ENCODE results near the gene LIMK2.
"Not testable (repeated sequence)": the region's sequence is repeated elsewhere in the genome, so short reads cannot be mapped to it uniquely, and the experiment has no call there.

LIMK2 gene

DNA sequence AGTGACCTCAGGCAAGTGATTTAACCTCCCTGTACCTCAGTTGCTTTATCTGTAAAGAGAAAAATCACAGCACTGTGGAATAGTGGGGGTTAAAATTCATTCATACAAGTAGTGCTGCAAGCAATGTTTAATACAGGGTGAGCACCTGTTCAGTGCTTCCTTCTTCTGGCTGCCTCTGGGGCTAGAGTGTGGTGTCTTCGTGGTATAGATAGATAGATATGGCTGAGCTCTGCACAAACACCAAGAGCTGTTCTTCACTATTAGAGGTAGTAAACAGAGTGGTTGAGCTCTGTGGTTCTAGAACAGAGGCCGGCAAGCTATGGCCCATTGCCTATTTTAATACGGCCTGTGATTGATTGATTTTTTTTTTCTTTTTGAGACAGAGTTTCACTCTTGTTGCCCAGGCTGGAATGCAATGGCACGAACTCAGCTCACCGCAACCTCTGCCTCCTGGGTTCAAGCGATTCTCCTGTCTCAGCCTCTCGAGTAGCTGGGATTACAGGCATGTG, 32.9 kb downstream of the LIMK2 start:
- H3K9me3 ChIP-seq (ENCODE audit: control insufficient read depth, low read length): no peaks in the 10 kb centered on the region
- H3K27me3 ChIP-seq (replicated peaks; ENCODE audit: control insufficient read depth, insufficient read depth, low read length): no peaks in the 10 kb centered on the region
- no peaks in the 10 kb centered on the region for H3K36me3 ChIP-seq (ENCODE audit: control insufficient read depth, insufficient read depth, low read length, severe bottlenecking)
- no peak for DNase-seq (ENCODE audit: low read depth)
- peaks cover 54% of the 10 kb centered on the region for H3K4me1 ChIP-seq (ENCODE audit: control insufficient read depth, insufficient read depth, low read length)
- H3K4me3 ChIP-seq (ENCODE audit: low read length): no peak overlapping the region
- H3K9ac ChIP-seq (ENCODE audit: low read length): no peak overlapping the region

DNA sequence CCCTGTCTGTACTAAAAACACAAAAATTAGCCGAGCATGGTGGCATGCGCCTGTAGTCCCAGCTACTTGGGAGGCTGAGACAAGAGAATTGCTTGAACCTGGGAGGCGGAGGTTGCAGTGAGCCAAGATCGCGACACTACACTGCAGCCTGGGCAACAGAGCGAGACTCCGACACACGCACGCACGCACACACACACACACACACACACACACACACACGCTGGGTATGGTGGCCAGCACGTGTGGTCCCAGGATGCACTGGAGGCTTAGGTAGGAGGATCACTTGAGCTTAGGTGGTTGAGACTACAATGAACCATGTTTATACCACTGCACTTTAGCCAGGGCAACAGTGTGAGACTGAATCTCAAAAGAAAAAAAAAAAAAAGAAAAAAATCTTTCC, 33.9 kb downstream of the LIMK2 start:
- not testable (repeated sequence) for H3K27me3 ChIP-seq (replicated peaks; ENCODE audit: control insufficient read depth, insufficient read depth, low read length); H3K4me3 ChIP-seq (ENCODE audit: low read length); H3K36me3 ChIP-seq (ENCODE audit: control insufficient read depth, insufficient read depth, low read length, severe bottlenecking); H3K9me3 ChIP-seq (ENCODE audit: control insufficient read depth, low read length); DNase-seq (ENCODE audit: low read depth); H3K9ac ChIP-seq (ENCODE audit: low read length)
- H3K4me1 ChIP-seq (ENCODE audit: control insufficient read depth, insufficient read depth, low read length): peaks cover 64% of the 10 kb centered on the region

DNA sequence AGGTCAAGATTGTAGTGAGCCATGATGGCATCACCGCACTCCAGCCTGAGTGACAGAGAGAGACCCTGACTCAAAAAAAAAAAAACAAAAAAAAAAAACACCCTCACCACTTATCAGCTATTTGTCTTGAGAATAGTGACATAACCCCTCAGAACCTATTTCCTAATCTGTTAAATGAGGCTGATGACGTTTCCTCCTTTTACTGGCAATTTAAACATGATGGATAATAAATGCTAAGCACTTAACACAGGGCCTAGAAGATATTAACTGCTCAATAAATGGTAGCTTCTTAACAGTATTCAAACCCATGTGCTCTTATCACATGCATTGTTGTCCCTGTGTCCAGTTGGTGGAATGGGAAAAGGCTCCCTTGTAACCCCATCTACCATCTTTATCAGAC, 34.6 kb downstream of the LIMK2 start:
- peaks cover 64% of the 10 kb centered on the region for H3K4me1 ChIP-seq (ENCODE audit: control insufficient read depth, insufficient read depth, low read length)
- H3K36me3 ChIP-seq (ENCODE audit: control insufficient read depth, insufficient read depth, low read length, severe bottlenecking): no peaks in the 10 kb centered on the region

DNA sequence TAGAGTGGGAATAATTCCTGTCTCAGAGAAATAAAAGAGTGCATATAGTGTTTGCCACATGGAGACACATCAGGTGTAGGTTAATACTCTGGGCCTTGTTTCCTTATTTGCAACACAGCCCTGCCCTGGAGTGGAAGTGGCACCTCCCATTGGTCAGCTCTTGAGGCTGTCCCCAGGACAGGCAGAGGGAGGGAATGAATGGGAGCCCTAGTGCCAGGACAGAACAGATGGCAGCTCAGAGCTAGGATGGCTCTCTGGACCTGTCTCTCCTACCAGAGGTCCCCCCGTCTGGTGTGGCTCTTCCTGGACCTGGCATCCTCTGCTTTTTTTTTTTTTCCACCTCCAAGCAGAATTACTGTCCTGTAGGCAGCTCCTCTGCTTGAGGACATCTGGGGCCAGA, 35.6 kb downstream of the LIMK2 start:
- Histone ChIP-seq H3K9me3 (ENCODE audit: control insufficient read depth, low read length) (no peaks in the 10 kb centered on the region), H3K27me3 (replicated peaks; ENCODE audit: control insufficient read depth, insufficient read depth, low read length) (no peaks in the 10 kb centered on the region), H3K9ac (ENCODE audit: low read length) (peak overlapping the region; percentile 90), H3K36me3 (ENCODE audit: control insufficient read depth, insufficient read depth, low read length, severe bottlenecking) (no peaks in the 10 kb centered on the region), H3K4me1 (ENCODE audit: control insufficient read depth, insufficient read depth, low read length) (peaks cover 54% of the 10 kb centered on the region), H3K4me3 (ENCODE audit: low read length) (peak overlapping the region; percentile 90)
- no peak for DNase-seq (ENCODE audit: low read depth)

More for the DNA sequence above, 34.6 kb downstream of the LIMK2 start:
- no peaks in the 10 kb centered on the region for H3K27me3 ChIP-seq (replicated peaks; ENCODE audit: control insufficient read depth, insufficient read depth, low read length)
- no peak overlapping the region for H3K9ac ChIP-seq (ENCODE audit: low read length)
- H3K9me3 ChIP-seq (ENCODE audit: control insufficient read depth, low read length): no peaks in the 10 kb centered on the region
- DNase-seq (ENCODE audit: low read depth): no peak
- H3K4me3 ChIP-seq (ENCODE audit: low read length): no peak overlapping the region

DNA sequence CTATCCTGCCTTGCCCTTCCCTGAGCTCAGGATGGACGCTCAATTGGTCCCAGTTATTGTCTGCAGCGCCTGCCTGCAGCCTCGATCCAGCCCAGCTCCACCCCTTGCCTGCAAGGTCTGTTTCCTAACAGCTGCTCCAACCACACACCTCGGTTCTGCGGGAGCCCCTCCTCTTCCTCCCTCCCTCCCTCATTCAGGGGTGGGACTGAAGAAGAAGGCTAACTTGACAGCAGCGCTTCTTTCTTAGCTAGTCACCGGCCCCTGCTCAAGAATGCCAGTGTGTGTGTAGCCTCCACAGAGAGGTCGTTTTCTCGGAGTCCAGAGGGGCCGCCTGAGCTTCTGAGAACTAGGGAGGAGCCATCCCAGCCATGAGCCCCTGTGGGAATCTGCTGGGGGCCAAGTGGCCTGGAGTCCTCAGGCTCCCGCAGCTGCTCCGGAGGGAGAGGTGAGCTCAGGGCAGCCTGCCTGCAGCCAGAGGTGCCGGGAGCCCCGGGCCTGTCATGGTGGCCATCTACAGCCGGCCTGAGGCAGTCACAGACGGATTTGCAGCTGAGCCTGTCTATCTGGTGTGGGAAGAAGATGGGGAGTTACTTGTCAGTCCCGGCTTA, 36.1 kb downstream of the LIMK2 start:
- Histone ChIP-seq H3K9ac (ENCODE audit: low read length) (peak overlapping the region; percentile 90), H3K36me3 (ENCODE audit: control insufficient read depth, insufficient read depth, low read length, severe bottlenecking) (no peaks in the 10 kb centered on the region), H3K9me3 (ENCODE audit: control insufficient read depth, low read length) (no peaks in the 10 kb centered on the region), H3K4me3 (ENCODE audit: low read length) (peak overlapping the region; percentile 90), H3K4me1 (ENCODE audit: control insufficient read depth, insufficient read depth, low read length) (peaks cover 51% of the 10 kb centered on the region), H3K27me3 (replicated peaks; ENCODE audit: control insufficient read depth, insufficient read depth, low read length) (no peaks in the 10 kb centered on the region)
- peak; percentile 92 for DNase-seq (ENCODE audit: low read depth)

DNA sequence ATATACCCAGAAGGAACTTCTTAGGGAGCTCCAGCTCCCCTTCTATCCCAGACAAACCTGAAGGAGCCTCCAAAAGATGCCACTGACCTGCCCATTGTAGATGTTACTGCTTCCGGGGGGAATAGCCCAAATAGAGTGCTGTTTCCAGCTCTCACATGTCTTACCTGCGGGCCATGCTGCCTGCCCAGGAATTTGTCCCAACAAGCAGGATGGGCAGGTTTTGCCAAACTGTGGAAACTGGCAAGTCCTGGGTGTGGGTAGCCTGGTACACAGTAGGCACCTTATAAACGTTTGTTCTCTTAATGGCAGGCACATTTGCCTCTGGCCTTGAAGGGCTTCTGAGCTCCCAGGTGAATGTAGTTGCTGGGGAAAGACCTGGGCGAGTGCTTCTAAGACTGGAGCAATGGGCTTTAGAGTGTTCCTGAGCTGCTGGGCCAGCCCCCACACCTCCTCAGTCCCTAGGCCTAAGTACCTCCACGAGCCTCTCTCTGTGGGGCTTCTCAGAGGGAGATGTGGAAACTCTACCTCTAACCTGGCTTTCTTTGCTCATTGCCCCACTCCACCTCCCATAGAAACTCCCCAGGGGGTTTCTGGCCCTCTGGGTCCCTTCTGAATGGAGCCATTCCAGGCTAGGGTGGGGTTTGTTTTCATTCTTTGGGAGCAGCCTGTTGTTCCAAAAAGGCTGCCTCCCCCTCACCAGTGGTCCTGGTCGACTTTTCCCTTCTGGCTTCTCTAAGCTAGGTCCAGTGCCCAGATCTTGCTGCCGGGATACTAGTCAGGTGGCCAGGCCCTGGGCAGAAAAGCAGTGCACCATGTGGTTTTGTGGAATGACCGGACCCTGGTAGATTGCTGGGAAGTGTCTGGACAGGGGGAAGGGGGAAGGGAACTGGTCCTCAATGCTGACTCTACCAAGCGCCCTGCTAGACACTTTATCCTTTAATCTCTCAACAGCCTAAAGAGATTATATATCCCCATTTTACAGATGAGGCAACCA, 37.2 kb downstream of the LIMK2 start:
- DNase-seq (ENCODE audit: low read depth): peak; percentile 39
- Histone ChIP-seq H3K9me3 (ENCODE audit: control insufficient read depth, low read length) (no peaks in the 10 kb centered on the region), H3K36me3 (ENCODE audit: control insufficient read depth, insufficient read depth, low read length, severe bottlenecking) (no peaks in the 10 kb centered on the region), H3K4me1 (ENCODE audit: control insufficient read depth, insufficient read depth, low read length) (peaks cover 42% of the 10 kb centered on the region), H3K4me3 (ENCODE audit: low read length) (peak overlapping the region; percentile 90), H3K9ac (ENCODE audit: low read length) (peak overlapping the region; percentile 90), H3K27me3 (replicated peaks; ENCODE audit: control insufficient read depth, insufficient read depth, low read length) (no peaks in the 10 kb centered on the region)

DNA sequence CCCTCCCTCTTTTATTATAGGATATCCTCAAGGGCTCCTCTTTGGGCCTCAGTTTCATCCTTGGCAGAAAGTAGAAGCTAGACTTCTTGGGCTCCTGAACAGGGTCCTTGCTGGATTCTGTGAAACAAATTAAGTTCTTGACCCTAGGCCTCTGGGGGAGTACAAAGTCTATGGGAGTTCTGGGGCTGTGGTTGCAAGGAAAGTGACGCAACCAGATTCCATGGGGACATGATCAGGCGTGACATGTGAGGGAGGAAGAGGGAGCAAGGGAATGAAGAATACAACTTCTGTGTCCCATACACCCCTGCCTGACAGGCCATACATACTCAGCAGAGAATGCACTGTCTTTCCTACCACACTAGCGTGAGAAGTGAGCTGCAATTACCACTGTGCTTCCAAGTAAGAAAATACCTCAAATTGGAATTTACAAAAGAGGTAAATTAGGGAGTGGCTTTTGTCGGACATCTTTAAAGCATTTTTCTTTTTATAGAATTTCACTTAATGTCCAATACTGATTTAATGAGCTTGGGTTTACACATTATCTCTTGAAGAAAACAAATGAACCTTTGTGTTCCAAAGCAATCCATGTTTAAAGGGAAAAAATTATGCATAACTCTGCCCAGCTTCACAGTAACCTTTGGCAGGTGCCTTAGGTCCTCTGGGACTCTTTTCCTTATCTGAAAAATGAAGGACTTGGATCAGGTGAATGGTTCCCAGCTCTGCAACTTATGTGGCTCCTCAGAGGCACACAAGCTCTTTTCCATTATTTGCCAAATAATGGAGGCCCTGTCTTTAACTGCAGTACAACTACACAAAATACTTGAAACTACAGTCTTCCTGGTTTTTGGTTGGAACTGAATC, 38.9 kb downstream of the LIMK2 start:
- H3K9ac ChIP-seq (ENCODE audit: low read length): no peak overlapping the region
- H3K36me3 ChIP-seq (ENCODE audit: control insufficient read depth, insufficient read depth, low read length, severe bottlenecking): no peaks in the 10 kb centered on the region
- peak overlapping the region; percentile 38 for H3K4me3 ChIP-seq (ENCODE audit: low read length)
- H3K4me1 ChIP-seq (ENCODE audit: control insufficient read depth, insufficient read depth, low read length): peaks cover 35% of the 10 kb centered on the region
- no peaks in the 10 kb centered on the region for H3K27me3 ChIP-seq (replicated peaks; ENCODE audit: control insufficient read depth, insufficient read depth, low read length)
- no peaks in the 10 kb centered on the region for H3K9me3 ChIP-seq (ENCODE audit: control insufficient read depth, low read length)
- peak; percentile 46 for DNase-seq (ENCODE audit: low read depth)

DNA sequence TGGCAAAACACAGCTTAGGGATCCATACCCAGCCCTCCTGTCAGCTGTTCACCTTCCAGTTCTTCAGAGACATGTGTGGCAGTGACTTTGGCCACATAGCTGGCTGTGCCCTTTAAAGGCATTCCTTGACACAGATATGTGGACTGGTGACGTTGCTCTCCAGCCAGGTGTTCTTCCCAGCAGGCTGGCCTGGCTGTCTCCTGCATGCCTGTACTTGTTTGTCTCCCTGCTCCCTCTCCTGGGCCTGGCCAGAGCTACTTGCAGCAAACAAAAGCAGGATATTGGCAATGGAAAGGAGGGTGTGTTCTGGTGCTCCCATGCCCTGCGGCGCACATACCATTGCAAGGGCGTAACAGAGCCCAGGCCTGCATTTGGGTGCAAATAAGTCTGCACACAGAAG, 41.9 kb downstream of the LIMK2 start:
- Histone ChIP-seq H3K27me3 (replicated peaks; ENCODE audit: control insufficient read depth, insufficient read depth, low read length) (no peaks in the 10 kb centered on the region), H3K4me1 (ENCODE audit: control insufficient read depth, insufficient read depth, low read length) (peaks cover 26% of the 10 kb centered on the region), H3K9ac (ENCODE audit: low read length) (no peak overlapping the region), H3K9me3 (ENCODE audit: control insufficient read depth, low read length) (no peaks in the 10 kb centered on the region), H3K36me3 (ENCODE audit: control insufficient read depth, insufficient read depth, low read length, severe bottlenecking) (peaks cover 9% of the 10 kb centered on the region), H3K4me3 (ENCODE audit: low read length) (no peak overlapping the region)
- no peak for DNase-seq (ENCODE audit: low read depth)

DNA sequence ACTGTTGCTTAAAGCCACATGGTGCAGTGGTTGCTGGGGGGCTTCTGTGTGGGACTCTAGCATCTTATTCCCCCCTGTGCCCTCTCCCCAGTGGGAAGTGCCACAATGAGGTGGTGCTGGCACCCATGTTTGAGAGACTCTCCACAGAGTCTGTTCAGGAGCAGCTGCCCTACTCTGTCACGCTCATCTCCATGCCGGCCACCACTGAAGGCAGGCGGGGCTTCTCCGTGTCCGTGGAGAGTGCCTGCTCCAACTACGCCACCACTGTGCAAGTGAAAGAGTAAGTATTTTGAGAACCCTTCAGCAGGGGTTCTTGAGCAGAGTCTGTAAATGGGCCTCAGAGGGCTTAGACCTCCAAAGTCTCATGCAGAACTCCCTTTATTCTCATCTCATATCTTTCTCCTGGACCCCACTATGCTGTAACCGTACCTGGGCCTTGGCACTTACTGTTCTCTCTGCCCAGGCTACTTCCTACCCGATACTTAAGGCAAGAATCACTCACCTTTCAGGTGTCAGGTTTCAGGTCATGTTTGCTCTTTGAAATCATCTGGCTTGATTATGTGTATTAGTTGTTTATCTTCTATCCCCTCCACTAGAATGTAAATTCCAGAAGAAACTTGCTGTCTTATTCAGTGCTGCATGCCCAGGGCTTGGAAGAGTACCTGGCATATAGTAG, 47.8 kb downstream of the LIMK2 start:
- Histone ChIP-seq H3K4me3 (ENCODE audit: low read length) (no peak overlapping the region), H3K27me3 (replicated peaks; ENCODE audit: control insufficient read depth, insufficient read depth, low read length) (no peaks in the 10 kb centered on the region), H3K9ac (ENCODE audit: low read length) (no peak overlapping the region), H3K4me1 (ENCODE audit: control insufficient read depth, insufficient read depth, low read length) (peaks cover 3% of the 10 kb centered on the region), H3K36me3 (ENCODE audit: control insufficient read depth, insufficient read depth, low read length, severe bottlenecking) (peaks cover 52% of the 10 kb centered on the region), H3K9me3 (ENCODE audit: control insufficient read depth, low read length) (no peaks in the 10 kb centered on the region)
- no peak for DNase-seq (ENCODE audit: low read depth)

DNA sequence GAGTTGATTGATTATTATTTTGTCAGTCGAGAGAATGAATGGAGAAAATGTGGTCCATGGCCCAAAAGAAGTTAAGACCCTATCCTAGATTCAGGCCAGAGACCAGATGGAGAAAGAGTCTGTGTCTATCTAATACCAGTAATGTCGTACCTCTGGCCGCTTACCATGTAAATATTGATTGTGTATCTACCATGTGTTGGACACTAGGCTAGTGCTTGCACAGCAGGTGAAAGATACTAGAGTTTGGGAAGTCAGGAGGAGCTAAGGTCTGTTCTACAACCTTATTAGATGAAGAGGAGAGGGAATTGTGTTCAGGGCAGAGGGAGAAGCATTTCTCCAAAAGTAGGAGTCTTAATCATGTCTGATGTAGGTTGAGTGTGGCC, 48.4 kb downstream of the LIMK2 start:
- H3K27me3 ChIP-seq (replicated peaks; ENCODE audit: control insufficient read depth, insufficient read depth, low read length): no peaks in the 10 kb centered on the region
- no peaks in the 10 kb centered on the region for H3K9me3 ChIP-seq (ENCODE audit: control insufficient read depth, low read length)
- H3K36me3 ChIP-seq (ENCODE audit: control insufficient read depth, insufficient read depth, low read length, severe bottlenecking): peaks cover 52% of the 10 kb centered on the region
- H3K4me3 ChIP-seq (ENCODE audit: low read length): no peak overlapping the region
- no peak for DNase-seq (ENCODE audit: low read depth)
- peaks cover 3% of the 10 kb centered on the region for H3K4me1 ChIP-seq (ENCODE audit: control insufficient read depth, insufficient read depth, low read length)
- no peak overlapping the region for H3K9ac ChIP-seq (ENCODE audit: low read length)
